HL-60/S4 treated with phorbol 12-myristate 13-acetate at 8.2 ng/mL for 4 days and 3 days (cell line): ENCODE results near the gene GINS2.

Experiments
- in situ Hi-C: fragments of 300-500 bp; cut with MboI; formaldehyde crosslinking; loops from 2 replicates; pipeline ENCODE4 v1.15.0; 2022; ENCODE audit warnings: low sequenced_read_pairs

Gene GINS2

DNA sequence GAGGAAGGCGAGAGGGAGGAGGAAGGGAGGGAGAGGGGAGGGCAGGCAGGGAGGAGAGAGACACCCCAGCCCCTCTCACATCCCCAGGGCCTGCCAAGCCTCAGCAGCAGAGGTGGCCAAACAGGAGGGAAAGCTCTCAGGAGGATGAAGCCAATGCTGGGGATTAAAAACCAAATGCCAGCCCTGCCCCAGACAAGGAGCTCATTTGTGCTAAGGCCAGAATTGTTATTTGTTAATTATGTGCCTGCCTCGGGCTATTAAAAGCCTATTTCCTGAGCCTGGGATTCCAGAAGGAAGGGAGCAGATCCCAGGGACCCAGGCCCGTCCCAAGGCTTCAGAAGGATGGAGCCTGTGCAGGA is 27.9 kb upstream of the GINS2 start:
- in situ Hi-C loops, result no loop called here

DNA sequence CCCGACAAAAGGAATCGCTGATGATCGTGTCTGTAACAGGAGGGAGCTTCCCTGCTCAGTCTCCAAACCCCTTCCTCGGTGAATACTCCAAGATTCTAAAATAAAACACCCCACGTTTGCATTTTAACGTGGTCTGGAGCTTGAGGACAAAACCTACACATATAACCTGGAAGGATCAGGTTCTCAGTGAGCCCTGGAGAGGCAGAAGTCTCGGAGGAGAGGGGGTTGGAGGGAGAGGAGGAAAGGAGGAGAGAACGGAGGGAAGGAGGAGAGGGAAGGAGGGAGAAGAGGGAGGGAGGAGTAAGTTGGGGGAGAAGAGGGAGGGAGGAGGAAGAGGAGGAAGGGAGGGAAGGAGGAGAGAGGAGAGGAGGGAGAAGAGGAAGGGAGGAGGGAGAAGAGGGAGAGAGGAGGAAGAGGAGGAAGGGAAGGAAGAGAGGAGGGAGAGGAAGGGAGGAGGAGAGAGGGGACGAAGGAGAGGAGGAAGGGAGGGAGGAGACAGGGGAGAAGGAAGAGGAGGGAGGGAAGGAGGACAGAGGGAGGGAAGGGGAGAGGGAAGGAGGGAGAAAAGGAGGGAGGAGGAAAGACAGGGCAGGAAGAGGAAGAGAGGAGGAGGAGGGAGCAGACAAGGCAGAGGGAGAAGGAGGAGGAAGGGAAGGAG is 27.4 kb upstream of the GINS2 start:
- in situ Hi-C loops, result no loop called here

DNA sequence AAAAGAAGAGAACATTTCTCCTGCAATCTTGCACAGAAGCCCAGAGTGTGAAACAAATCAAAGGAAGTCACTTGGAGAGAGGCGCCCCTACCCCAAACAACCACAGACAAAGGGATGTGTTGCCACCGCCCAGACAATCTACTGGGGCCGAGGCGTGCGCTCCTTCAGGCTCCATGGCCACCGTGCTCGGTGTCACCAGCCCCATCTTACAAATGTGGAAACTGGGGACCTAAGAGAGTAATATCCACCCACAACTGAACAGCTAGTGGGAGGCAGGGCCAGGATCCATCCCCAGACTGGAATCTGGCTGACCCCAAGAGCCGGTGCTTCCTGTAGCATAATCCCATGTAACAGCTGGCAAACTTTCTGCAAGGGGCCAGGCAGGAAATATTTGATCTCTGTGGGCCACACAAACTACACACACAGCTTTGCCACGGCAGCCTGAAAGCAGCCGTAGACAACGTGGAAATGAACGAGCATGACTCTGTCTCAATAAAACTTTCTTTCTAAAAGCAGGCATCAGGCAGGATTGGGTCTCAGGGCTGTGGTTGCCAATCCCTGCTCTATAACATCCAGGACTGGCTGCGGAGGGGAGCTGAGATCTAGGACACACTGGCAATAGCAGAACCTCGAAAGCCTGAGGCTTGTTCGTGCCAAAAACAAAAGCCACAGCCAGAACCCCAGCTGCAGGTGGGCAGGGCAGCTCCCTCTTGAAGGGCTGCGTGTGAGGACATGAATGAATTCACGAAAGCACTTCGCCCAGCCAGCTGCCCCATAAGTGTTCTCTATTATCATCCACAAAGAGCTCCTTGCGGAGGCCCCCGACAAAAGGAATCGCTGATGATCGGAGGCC is 26.6 kb upstream of the GINS2 start:
- in situ Hi-C loops, result no loop called here

DNA sequence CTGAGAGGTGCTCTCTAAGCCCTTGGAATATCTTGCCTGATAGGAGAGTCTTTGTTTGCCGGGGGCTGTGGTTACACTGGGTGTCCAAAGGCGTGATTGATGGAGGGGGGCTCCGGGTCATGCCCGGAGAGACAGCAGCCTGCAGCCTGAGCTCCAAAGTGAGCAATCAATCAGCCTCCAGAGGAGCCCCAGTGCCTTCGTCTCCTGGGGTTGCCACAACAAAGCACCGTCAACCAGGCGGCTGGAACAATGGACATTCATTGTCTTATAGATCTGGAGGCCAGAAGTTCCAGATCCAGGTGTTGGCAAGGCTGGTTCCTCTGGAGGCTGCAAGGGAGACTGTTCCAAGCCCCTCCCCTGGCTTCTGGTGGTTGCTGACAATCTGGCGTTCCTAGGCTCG is 24.0 kb upstream of the GINS2 start:
- in situ Hi-C loops, result no loop called here

DNA sequence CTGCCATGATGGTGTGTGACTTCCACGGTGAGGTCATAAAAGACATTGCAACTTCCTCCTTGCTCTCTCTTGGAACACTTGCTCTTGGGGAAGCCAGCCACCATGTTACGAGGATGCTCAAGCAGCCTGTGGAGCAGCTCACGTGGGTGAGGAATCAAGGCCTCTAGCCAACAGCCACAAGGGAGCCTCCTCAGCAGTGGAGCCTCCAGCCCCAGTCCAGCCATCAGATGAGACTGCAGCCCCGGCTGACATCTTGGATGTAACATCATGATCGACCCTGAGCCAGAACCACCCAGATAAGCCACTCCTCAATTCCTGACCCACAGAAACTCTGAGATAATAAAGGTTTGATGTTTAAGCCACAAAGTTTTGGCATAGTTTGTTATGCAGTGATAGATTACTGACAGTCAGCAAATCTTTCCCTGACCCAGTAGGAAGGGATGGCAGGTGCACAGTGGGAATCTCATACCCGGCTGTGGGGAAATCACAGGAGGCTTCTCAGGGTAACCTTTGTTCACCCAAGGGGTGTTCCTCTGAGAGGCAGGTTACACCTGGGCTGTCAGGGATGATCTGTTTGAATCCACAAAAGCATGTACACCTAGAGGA is 23.3 kb upstream of the GINS2 start:
- in situ Hi-C loops, result no loop called here

DNA sequence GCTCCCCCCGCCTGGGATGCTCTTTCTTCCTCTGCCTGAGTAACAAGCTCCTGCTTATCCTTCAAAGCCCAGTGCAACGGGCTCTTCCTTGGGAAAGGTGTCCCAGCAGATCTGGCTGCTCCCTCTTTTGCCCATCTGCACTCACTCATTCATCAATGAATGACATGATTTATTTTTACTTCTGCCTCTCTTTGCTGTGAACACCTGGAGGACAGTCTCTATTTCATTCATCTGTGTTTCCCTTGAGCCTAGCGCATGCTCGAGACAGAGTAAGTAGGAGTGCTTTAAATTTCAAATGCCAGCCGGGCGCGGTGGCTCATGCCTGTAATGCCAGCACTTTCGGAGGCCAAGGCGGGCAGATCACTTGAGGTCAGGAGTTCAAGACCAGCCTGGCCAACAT is 22.0 kb upstream of the GINS2 start:
- in situ Hi-C loops, result no loop called here

DNA sequence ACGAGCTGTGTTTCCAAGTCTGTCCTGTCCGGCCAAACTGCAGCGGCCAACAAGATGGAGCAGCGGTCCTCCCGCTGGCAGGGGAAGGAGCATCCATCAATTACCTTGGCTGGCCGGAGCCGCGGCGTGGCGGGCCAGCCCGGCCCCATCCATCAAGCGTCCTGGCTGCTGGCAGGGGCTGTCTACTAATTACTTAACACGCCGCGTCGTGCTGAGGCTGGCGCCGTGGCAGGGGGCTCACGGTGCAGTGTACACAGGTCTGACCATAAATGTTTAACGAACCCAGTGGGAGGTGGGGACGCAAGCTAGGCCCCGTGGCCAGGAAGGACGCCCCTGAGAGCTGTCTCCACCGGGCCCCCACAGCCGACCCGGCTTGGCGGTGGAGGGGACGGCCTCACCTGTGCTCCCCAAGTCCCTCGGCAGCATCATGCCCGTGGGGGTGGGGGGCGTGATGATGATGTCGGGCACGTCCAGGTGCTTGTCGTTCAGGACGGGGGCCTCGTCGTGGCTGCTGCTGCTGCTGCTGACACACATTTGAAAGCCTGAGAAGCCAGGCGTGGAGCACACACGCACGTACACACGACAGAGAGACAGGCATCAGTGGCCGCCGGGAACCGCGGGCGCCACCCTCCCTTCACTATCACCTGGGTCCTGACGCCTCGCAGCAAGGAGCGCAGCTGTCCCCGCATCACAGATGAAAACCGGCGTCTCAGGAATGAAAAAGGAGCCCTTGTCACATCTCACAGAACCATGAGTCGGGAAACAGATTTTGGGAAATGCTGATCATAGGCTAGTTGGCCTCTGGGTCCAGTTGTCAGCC is 21.2 kb upstream of the GINS2 start:
- in situ Hi-C loops, result no loop called here

DNA sequence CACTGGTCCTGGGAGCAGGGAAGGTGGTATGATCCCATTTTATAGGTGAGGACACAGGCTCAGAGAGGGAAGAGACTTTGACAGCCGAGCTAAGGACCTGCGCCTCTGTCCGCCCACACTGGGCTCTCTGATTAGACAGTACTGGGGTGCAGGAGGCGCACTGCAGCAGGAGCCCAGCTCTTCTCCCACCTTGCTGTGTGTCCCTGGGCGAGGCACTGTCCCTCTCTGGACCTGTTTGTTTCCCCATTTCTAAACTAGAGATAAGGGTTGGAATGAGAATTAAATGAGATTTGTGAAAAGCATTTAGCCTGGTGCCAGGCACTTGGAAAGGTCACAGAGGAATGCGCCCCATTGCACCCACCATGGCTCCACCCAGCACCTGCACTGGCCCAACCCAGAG is 19.6 kb upstream of the GINS2 start:
- in situ Hi-C loops, result no loop called here

DNA sequence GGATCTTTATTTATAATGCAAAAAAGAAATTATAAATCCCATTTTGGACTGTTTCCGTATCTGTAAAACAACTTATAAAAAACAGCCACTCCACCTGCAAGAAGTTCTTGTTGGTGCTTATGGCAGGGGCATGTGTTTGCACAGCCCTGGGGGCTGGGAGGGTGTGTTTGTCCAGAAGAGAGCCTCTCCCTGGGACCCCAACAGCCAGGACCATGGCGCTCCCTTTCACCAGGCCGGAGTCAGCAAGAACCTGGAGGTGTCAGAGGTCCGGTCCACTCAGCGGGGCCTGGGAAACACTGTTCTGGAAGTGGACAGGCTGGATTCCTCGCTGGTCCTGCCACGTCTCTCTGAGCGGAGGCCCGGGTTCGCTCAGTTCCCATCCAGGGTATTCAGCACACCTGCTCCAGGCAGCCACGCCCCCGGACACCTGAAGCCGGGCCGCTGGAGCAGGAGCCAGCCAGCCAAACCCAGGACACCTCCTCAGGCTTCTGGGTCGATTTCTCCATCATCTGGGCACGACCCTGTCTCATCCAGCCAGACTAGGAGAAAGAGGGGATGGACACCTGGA is 18.9 kb upstream of the GINS2 start:
- in situ Hi-C loops, result no loop called here

DNA sequence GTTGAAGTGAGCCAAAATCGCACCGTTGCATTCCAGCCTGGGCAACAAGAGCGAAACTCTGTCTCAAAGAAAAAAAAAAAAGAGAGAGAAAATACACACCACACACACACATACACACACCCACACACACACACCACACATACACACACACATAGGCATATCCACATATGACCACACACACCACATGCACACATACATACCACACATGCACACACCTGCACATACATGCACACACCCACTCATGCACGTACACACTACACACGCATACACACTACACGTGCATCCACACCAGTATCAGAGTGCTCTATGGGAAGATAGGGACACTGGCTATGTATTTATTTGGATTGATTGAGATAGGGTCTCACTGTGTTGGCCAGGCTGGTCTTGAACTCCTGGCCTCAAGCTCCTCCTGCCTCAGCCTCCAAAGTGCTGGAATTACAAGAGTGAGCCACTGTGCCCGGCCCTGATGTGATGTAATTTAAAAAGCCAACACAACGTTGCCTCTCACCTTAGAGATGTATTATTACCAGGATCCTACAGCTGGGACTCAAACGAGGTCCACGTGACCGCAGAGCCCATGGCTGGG is 17.8 kb upstream of the GINS2 start:
- in situ Hi-C loops, result no loop called here

DNA sequence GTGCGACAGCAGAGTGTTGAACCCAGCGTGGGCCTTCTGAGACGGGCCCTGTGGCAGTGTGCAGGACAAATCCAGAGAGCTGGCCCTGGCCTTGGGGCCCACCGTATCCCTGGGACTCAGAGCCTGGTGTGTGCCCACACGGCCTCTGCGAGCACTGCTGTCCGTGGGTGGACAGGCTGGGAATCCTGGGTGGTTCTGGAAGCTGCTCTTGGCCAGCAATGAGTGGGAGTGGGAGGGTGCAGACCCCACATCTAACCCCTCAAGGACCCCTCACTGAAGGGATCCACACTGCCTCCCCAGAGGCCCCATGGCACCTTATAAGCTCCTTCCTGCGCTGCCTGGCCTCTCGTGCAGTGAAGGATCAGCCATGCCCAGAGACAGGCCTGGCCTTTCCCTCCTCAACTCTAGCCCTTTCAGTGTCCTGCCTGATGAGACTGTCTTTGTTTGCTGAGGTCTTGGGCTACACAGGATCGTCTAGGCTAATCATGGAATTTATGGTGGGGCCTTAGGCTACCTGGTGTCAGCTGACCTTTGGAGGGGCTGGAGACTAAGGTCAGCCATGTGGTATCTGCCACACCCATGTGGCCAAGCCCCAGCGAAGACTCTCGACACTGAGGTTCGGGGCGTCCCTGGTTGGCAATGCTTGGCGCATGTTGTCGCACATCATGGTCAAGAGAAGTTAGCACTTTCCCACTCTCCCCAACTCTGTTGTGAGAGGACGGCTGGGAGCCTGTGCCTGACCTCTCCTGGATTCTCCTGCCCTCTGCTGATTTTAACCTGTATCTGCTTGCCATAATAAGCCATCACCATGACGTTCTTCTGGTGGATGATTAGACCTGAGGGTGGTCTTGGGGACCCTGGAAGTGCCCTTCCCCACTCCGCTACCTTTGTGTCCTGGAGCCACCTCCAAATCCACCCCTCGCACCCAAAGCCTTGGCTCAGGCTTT is 16.4 kb upstream of the GINS2 start:
- in situ Hi-C loops, result no loop called here

DNA sequence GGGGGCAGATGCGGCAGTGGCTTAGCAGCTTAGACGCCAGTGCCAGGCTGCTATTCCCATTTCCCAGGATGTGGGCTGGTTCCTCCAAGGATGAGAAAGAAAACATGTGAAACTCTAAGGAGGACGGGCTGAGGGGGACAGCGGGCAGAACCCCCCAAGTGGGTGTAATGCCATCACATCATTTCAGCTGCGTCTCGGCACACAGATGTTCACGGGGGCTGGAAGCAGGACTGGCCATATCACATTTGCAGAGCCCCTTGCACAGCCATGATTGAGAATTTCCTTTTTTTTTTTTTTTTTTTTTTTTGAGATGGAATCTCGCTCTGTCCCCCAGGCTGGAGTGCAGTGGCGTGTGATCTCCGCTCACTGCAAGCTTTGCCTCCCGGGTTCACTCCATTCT is 15.3 kb upstream of the GINS2 start:
- in situ Hi-C loops, result no loop called here

DNA sequence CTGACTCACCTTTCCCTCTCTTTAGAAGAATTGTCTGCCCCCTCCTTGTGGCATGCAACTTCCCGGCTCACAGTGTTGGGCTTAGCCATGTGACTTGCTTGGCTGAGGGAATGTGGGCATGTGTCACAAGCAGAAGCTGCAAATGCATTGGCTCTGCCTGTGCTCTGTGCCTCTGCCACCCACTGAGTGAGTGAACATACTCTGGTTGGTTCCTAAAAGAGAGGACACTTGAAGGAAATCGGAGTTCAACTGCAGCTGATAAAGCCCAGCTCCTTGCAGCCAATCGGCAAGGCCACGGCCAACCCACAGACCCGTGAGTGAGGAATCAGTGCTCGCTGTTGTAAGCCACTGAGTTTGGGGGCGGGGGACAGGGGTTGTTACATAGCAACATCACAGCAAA is 10.9 kb upstream of the GINS2 start:
- in situ Hi-C loops, result no loop called here

DNA sequence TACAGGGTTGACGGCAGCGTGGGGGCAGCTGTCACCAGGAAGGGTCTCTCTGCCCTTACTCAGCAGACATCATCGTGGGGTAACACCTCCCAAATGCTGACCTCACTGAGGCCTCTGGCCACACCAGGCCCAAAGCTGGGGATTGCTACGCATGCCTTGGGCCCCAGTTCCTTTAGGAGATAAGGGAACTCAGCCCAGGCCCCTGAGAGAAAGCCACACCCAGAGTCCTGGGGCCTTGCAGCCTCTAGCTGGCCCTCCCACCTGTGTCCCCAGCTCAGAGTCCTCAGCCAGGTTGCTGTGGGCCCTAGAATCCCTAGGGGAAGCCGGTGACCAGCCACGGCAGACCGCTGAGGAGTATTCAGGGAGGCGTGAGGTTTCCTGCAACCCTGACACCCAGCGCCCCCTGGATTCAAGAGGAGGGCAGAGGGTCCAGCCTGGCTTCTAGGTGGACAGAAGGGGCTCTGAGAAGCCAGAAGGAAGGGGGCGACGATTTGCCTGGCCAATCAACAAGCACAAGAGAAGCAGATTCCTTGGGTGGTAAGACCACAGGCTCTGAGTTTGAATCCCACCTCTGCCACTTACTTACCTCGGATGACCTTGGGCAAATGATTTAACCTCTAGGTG is 10.3 kb upstream of the GINS2 start:
- in situ Hi-C loops, result no loop called here

DNA sequence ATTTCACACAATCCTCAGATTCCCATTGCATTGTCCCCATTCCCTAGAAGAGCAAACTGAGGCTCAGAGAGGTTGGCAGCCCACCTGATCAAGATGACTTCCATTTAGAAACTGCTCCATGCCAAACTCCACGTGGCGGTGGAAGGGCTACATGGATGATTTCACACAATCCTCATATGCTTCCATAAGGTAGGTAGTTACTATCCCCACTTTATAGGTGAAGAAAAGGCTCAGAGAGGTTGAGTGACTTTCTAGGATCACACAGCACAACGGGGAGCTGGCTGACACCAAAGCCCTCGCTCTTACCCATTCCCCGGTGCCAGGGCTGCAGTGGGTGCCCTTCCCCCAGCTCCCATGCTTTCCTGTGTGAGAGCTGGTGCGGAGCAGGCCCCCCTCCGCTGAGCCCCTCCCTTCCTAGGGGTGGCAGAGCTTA is 9.7 kb upstream of the GINS2 start:
- in situ Hi-C loops, result no loop called here

DNA sequence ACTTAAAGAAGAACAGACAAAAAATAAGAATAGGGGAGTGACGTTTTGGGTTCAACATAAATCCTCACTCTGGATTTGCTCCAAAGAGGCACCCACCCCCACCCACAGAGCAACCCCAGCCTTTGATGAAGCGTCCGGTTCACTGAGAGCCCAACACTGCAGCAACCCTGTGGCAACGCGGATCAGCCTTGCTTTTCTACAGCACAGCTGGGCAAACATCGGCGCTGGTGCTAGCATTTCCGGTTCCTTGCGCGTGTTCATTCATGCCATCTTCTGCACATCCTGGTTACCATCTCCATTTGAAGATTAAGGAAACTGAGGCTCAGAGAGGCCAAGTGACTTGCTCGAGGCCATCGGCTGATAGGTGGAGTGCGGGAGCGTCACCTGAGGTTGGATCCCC is 8.7 kb upstream of the GINS2 start:
- in situ Hi-C loops, result no loop called here

DNA sequence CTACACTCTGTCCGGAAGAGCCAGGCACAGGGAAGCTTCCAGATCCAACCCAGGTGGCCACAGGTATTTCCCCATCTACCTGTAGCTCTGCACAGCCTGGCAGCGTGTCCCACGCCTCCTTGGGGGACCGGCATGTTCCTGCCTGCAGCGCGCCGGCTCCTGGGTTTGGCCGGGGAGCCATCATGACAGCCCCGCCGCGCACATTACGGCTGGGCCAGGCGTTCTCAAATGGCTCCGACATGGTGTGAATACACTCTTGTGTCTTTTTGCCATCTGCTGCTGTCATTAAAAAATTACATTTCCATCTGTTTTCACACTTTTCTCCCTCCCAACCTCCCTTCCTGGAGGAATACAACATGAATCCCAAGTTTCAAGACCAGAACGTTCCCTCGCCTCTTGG is 8.0 kb upstream of the GINS2 start:
- in situ Hi-C loops, result no loop called here

DNA sequence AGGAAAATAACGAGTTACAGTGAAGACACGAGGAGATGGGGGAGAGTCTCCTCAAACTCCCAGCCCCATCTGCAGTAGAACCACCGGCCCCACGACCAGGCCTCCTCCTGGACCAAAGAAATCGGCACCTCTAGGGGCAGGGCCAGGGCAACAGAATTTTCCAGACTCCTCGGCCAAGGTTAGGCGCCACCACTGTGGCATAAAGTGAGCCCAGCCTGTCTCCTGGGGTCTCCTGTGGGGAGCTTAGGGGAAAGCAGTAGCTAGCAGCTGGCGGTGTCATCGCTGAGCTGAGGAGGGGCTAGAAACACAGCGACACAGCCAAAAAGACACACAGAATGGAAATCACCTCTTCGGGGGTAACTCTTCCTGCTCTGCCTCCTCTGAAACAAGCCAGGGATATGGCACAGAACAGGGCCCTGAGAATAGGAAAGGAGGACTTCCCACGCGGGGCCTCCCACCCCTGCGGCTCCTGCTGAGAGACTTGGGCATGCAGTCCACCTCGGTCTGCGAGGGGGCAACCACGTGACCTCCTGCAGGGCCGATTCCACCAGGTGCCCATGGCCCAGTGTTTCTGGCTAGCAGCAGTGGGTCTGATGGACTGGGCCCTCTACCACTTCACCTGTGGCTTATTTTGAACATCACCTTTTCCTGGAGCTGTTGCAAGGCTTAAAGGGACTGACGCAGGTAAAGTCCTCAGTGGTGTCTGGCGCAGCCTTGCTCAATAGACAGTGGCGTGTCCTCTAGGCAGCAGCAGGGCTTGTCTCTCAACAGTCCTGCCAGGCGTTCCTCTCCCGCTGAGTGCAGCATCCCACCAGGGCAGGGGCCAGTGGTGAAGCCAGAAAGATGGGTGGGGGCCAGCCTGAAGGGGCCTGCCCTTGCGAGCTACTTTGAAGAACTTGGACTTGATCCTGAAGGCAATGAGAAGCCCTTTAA is 6.7 kb upstream of the GINS2 start:
- in situ Hi-C loops, result no loop called here
